Keratinocyte (primary cell): ENCODE results near the gene BCAS3.

Experiments
- EZH2 ChIP-seq: IDR thresholded peaks from one replicate; pipeline ENCODE4 v1.6.1; 2012; ENCODE audit warnings: inconsistent platforms, mild to moderate bottlenecking, low read length, moderate library complexity
- TF ChIP-seq, protein P1 (sequence below), 3 experiments: IDR thresholded peaks in 1 of 3; conservative IDR thresholded peaks in 1 of 3; optimal IDR thresholded peaks in 1 of 3; 2 replicates in 2 of 3; 3 replicates in 1 of 3; pipeline versions ENCODE3 to v1.5.1; 2011; ENCODE audit warnings: low read length in 3 of 3, mild to moderate bottlenecking in 3 of 3, moderate library complexity in 2 of 3, control low read depth in 1 of 3, inconsistent platforms in 1 of 3; ENCODE audit not compliant: insufficient read depth in 2 of 3; ENCODE audit errors: extremely low read depth in 1 of 3

DNA sequence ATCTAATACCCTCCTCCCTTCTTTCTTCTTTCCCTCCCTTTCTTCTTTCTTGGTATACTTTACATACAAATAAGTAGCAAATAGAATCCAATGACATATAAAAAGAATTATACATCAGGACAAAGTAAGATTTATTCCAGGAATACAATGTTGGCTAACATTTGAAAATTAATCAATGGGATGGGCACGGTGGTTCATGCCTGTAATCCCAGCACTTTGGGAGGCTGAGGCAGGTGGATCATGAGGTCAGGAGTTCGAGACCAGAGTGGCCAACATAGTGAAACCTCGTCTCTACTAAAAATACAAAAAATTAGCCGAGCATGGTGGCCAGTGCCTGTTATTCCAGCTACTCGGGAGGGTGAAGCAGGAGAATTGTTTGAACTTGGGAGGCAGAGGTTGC, 72.1 kb downstream of the BCAS3 start:
- no peak for TF ChIP-seq EZH2
- TF ChIP-seq, protein P1, sequence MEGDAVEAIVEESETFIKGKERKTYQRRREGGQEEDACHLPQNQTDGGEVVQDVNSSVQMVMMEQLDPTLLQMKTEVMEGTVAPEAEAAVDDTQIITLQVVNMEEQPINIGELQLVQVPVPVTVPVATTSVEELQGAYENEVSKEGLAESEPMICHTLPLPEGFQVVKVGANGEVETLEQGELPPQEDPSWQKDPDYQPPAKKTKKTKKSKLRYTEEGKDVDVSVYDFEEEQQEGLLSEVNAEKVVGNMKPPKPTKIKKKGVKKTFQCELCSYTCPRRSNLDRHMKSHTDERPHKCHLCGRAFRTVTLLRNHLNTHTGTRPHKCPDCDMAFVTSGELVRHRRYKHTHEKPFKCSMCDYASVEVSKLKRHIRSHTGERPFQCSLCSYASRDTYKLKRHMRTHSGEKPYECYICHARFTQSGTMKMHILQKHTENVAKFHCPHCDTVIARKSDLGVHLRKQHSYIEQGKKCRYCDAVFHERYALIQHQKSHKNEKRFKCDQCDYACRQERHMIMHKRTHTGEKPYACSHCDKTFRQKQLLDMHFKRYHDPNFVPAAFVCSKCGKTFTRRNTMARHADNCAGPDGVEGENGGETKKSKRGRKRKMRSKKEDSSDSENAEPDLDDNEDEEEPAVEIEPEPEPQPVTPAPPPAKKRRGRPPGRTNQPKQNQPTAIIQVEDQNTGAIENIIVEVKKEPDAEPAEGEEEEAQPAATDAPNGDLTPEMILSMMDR (optimal IDR thresholded peaks at IDR 0.05 in 1 of 3, IDR thresholded peaks at IDR 0.05 in 1 of 3, conservative IDR thresholded peaks at IDR 0.05 in 1 of 3; ENCODE audit: extremely low read depth in 1 of 3, insufficient read depth in 2 of 3, low read length in 3 of 3): no peak
